Gastroesophageal sphincter (tissue), 4 donors: ENCODE results near the gene DPYD. TPM values are rescaled to one million over a fixed set of nuclear protein-coding genes. Genes with fewer than 3 reads are reported as not detected.
A peak's percentile ranks its signal among the peaks of the same experiment; 100 is the strongest.

ENCODE experiments used
- ATAC-seq: fragments of 150-250 bp; one replicate; pipeline ENCODE4 v1.9.1; 2016; ENCODE audit warnings: mild to moderate bottlenecking, moderate library complexity
- H3K27ac ChIP-seq, 4 donors: fragments of 200-600 bp; sonication (generic) in 3 of 4; 1 replicate in 3 of 4; 2 replicates in 1 of 4; pipeline ENCODE4 v1.5.1; 2016 to 2019
- H3K27me3 ChIP-seq: fragments of 200-600 bp; sonication (generic); one replicate; pipeline ENCODE4 v1.5.1; 2019
- H3K36me3 ChIP-seq, 2 donors: fragments of 200-600 bp; sonication (generic); one replicate each; pipeline ENCODE4 v1.5.1; 2019; ENCODE audit warnings: control low read depth in 1 of 2
- H3K4me1 ChIP-seq, 3 donors: fragments of 200-600 bp; sonication (generic); 1 replicate in 2 of 3; 2 replicates in 1 of 3; pipeline ENCODE4 v1.5.1; 2016 to 2019; ENCODE audit warnings: control low read depth in 2 of 3
- H3K4me3 ChIP-seq, 2 donors: fragments of 200-600 bp; sonication (generic); one replicate each; pipeline ENCODE4 v1.5.1; 2019; ENCODE audit warnings: mild to moderate bottlenecking in 1 of 2, moderate library complexity in 1 of 2
- H3K9me3 ChIP-seq, 3 donors: fragments of 200-600 bp; sonication (generic); one replicate each; pipeline ENCODE4 v1.5.1; 2017 to 2019; ENCODE audit warnings: control low read depth in 2 of 3
- EP300 ChIP-seq: sonication (generic); formaldehyde crosslinking; IDR thresholded peaks from one replicate; pipeline ENCODE4 v1.6.1; 2017; ENCODE audit warnings: antibody characterized with exemption, mild to moderate bottlenecking
- POLR2A ChIP-seq, 2 donors: fragments of 450-650 bp; IDR thresholded peaks; one replicate each; pipeline ENCODE4 v1.6.1; 2017; ENCODE audit warnings: antibody characterized with exemption in 2 of 2, mild to moderate bottlenecking in 2 of 2, moderate library complexity in 1 of 2
- POLR2AphosphoS5 ChIP-seq: sonication (generic); formaldehyde crosslinking; IDR thresholded peaks from one replicate; pipeline ENCODE4 v1.6.1; 2017; ENCODE audit warnings: antibody characterized with exemption
- WGBS, 2 donors: methylation state at CpG; one replicate each; pipeline ENCODE4 v1.1.5; 2018; ENCODE audit warnings: low coverage in 1 of 2; 5-methylcytosine and 5-hydroxymethylcytosine counted together
- total RNA-seq, 4 donors: library from RNA; depleted of rRNA; stranded (reverse); fragments of >200 nt; gene quantifications; one replicate each; pipeline ENCODE4 v1.1.0, GENCODE V29; 2016
- TF ChIP-seq, protein P1 (sequence below), 4 experiments: fragments of 200-600 bp in 2 of 4; fragments of 450-650 bp in 2 of 4; sonication (generic) in 1 of 4; IDR thresholded peaks; one replicate each; pipeline ENCODE4 v1.5.1; 2017 to 2019; ENCODE audit warnings: antibody characterized with exemption in 4 of 4, mild to moderate bottlenecking in 2 of 4, moderate library complexity in 2 of 4

The DPYD gene
- total RNA-seq, 4 donors from 2014 or later = 31.2 to 53.0 (median 43.2) TPM

- no peak overlapping the region for H3K27ac ChIP-seq
- H3K27me3 ChIP-seq = no peaks in the 10 kb centered on the region
- TF ChIP-seq POLR2A (IDR thresholded peaks at IDR 0.05) (no peak), EP300 (no peak), POLR2AphosphoS5 (no peak)
- TF ChIP-seq, protein P1, sequence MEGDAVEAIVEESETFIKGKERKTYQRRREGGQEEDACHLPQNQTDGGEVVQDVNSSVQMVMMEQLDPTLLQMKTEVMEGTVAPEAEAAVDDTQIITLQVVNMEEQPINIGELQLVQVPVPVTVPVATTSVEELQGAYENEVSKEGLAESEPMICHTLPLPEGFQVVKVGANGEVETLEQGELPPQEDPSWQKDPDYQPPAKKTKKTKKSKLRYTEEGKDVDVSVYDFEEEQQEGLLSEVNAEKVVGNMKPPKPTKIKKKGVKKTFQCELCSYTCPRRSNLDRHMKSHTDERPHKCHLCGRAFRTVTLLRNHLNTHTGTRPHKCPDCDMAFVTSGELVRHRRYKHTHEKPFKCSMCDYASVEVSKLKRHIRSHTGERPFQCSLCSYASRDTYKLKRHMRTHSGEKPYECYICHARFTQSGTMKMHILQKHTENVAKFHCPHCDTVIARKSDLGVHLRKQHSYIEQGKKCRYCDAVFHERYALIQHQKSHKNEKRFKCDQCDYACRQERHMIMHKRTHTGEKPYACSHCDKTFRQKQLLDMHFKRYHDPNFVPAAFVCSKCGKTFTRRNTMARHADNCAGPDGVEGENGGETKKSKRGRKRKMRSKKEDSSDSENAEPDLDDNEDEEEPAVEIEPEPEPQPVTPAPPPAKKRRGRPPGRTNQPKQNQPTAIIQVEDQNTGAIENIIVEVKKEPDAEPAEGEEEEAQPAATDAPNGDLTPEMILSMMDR (IDR thresholded peaks at IDR 0.05) = no peak
- H3K4me3 ChIP-seq = no peak overlapping the region
- peak; percentile 34 for ATAC-seq
- H3K36me3 ChIP-seq = no peaks in the 10 kb centered on the region
- no peaks in the 10 kb centered on the region for H3K4me1 ChIP-seq
- 21 to 35% methylated on average over 4 of the region's 4 CpGs for WGBS, 2 donors
- H3K9me3 ChIP-seq = no peaks in the 10 kb centered on the region
Measured at GRCh38 chr1:97254731-97255463, 665.9 kb downstream of the DPYD start.

DNA sequence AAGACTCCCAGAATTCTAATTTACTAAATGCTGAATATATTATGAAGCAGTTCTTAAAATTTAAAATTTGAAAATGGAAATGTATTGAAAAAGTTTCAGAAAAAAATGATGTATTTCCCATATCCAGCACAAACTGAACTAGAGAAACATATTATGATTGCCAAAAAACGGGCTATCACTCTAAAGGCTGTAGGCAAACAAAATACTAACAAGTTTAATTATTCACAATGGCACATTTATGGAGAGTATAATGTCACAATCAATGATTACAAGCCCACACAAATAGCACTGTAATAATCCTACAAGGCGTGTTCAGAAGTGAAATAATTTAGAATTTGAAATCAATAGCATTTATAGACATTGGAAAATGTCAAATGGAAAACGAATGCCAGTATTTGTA, 667.9 kb downstream of the DPYD start:
- ATAC-seq = no peak
- 92 to 95% methylated on average over 3 of the region's 3 CpGs for WGBS, 2 donors
- H3K36me3 ChIP-seq = no peaks in the 10 kb centered on the region
- no peak overlapping the region for H3K4me3 ChIP-seq
- TF ChIP-seq EP300 (no peak), POLR2AphosphoS5 (no peak)
- TF ChIP-seq, protein P1 (IDR thresholded peaks at IDR 0.05) = no peak
- H3K9me3 ChIP-seq = no peaks in the 10 kb centered on the region
- no peaks in the 10 kb centered on the region for H3K4me1 ChIP-seq
- H3K27me3 ChIP-seq = no peaks in the 10 kb centered on the region
- H3K27ac ChIP-seq = no peak overlapping the region

- Histone ChIP-seq H3K27me3 (no peaks in the 10 kb centered on the region), H3K27ac (no peak overlapping the region), H3K4me3 (no peak overlapping the region), H3K4me1 (no peaks in the 10 kb centered on the region), H3K36me3 (no peaks in the 10 kb centered on the region), H3K9me3 (no peaks in the 10 kb centered on the region)
- 13 to 55% methylated on average over 1 of the region's 1 CpG for WGBS, 2 donors
- TF ChIP-seq POLR2A (IDR thresholded peaks at IDR 0.05) (no peak), EP300 (no peak), POLR2AphosphoS5 (no peak)
- TF ChIP-seq, protein P1 (IDR thresholded peaks at IDR 0.05) = no peak
- peak; percentile 69 for ATAC-seq
Measured at GRCh38 chr1:97252076-97252475, 668.8 kb downstream of the DPYD start.

DNA sequence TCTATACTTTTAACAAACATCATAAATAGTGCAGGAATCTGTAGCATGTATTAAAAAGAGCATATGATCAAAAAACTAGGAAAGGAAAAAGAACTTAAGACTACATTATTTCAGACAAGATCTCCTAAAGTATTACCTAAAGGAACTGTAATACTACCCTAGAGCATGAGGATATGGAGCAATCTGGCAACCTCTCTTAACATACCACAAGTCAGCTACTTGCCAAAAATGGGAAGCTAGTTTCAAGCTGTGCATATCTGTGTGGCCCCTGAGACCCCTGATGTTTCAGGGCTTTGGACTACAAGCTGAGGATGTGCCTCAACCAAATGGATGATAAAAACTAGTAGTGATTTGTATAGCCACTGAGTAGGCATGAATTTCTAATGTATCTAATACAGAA, 673.6 kb downstream of the DPYD start:
- ATAC-seq = no peak
- no peak overlapping the region for H3K4me3 ChIP-seq
- no peaks in the 10 kb centered on the region for H3K9me3 ChIP-seq
- peaks cover 0 to 18% (median 0%) of the 10 kb centered on the region in 3 donors for H3K4me1 ChIP-seq
- H3K27ac ChIP-seq = no peak overlapping the region
- no peaks in the 10 kb centered on the region for H3K36me3 ChIP-seq
- no peaks in the 10 kb centered on the region for H3K27me3 ChIP-seq
- TF ChIP-seq POLR2AphosphoS5 = no peak
- TF ChIP-seq EP300 = no peak
- TF ChIP-seq POLR2A (IDR thresholded peaks at IDR 0.05) = no peak
- TF ChIP-seq, protein P1 (IDR thresholded peaks at IDR 0.05) = no peak

GRCh38 chr1:97245682-97246081, 675.2 kb downstream of the DPYD start:
- no peak overlapping the region for H3K4me3 ChIP-seq
- 25 to 36% methylated on average over 1 of the region's 1 CpG for WGBS, 2 donors
- H3K27me3 ChIP-seq = no peaks in the 10 kb centered on the region
- no peak for ATAC-seq
- no peaks in the 10 kb centered on the region for H3K9me3 ChIP-seq
- H3K4me1 ChIP-seq = peaks cover 0 to 18% (median 0%) of the 10 kb centered on the region in 3 donors
- no peak overlapping the region for H3K27ac ChIP-seq
- H3K36me3 ChIP-seq = no peaks in the 10 kb centered on the region
- TF ChIP-seq EP300 = no peak
- no peak for TF ChIP-seq POLR2AphosphoS5
- TF ChIP-seq POLR2A (IDR thresholded peaks at IDR 0.05) = no peak
- TF ChIP-seq, protein P1 (IDR thresholded peaks at IDR 0.05) = no peak
